ENCODE results near the gene INHBE.

The INHBE gene

GRCh38 chr12:57461276-57461916 is 6.3 kb downstream of the INHBE start:
- DNase-seq (ENCODE audit: low spot score): peak; percentile 61

- peak; percentile 55 for DNase-seq (ENCODE audit: low spot score)
Observed at GRCh38 chr12:57461917-57462250, 6.8 kb downstream of the INHBE start.

GRCh38 chr12:57462251-57462911 is 7.3 kb downstream of the INHBE start:
- DNase-seq (ENCODE audit: low spot score): peak; percentile 97

GRCh38 chr12:57462912-57463253 is 7.8 kb downstream of the INHBE start:
- DNase-seq (ENCODE audit: low spot score): no peak

GRCh38 chr12:57464569-57464968 is 9.5 kb downstream of the INHBE start:
- DNase-seq (ENCODE audit: low spot score): no peak

GRCh38 chr12:57465030-57465746 is 10.1 kb downstream of the INHBE start:
- no peak for DNase-seq (ENCODE audit: low spot score)

GRCh38 chr12:57465747-57466505 is 10.8 kb downstream of the INHBE start:
- no peak for DNase-seq (ENCODE audit: low spot score)

GRCh38 chr12:57467212-57467874 is 12.2 kb downstream of the INHBE start:
- no peak for DNase-seq (ENCODE audit: low spot score)

GRCh38 chr12:57467915-57468314 is 12.8 kb downstream of the INHBE start:
- DNase-seq (ENCODE audit: low spot score): no peak

GRCh38 chr12:57469296-57470164 is 14.4 kb downstream of the INHBE start:
- no peak for DNase-seq (ENCODE audit: low spot score)

GRCh38 chr12:57470286-57470969 is 15.3 kb downstream of the INHBE start:
- no peak for DNase-seq (ENCODE audit: low spot score)

- DNase-seq (ENCODE audit: low spot score): no peak
Observed at GRCh38 chr12:57470970-57471656, 16.0 kb downstream of the INHBE start.

- DNase-seq (ENCODE audit: low spot score): no peak
Observed at GRCh38 chr12:57471661-57472060, 16.6 kb downstream of the INHBE start.

GRCh38 chr12:57472391-57472790 is 17.3 kb downstream of the INHBE start:
- no peak for DNase-seq (ENCODE audit: low spot score)

- DNase-seq (ENCODE audit: low spot score): no peak
Observed at GRCh38 chr12:57473392-57473791, 18.3 kb downstream of the INHBE start.

GRCh38 chr12:57473886-57474285 is 18.8 kb downstream of the INHBE start:
- DNase-seq (ENCODE audit: low spot score): no peak

GRCh38 chr12:57474430-57474829 is 19.3 kb downstream of the INHBE start:
- no peak for DNase-seq (ENCODE audit: low spot score)

GRCh38 chr12:57474862-57475261 is 19.8 kb downstream of the INHBE start:
- DNase-seq (ENCODE audit: low spot score): no peak

- DNase-seq (ENCODE audit: low spot score): no peak
Observed at GRCh38 chr12:57475271-57476161, 20.4 kb downstream of the INHBE start.

Data from NAMALWA (cell line).